HepG2 (cell line): ENCODE measurements around the gene C17orf58. TPM values are rescaled to one million over a fixed set of nuclear protein-coding genes. Genes with fewer than 3 reads are reported as not detected.
"Not testable (repeated sequence)": the region's sequence is repeated elsewhere in the genome, so short reads cannot be mapped to it uniquely, and the experiment has no call there.

Experiments
- ATAC-seq: fragments of 200-7000 bp; cut with Tn5 transposase; 3 replicates; pipeline ENCODE4 v1.9.1; 2020; ENCODE audit warnings: mild to moderate bottlenecking, moderate library complexity
- BruUV-seq: library from RNA; stranded (reverse); fragments of 400-500 nt; replicated peaks from 2 replicates; lab custom pipeline; 2021; lab: Mats Ljungman, UMichigan
- CTCF ChIA-PET: fragments of 300-600 bp; formaldehyde crosslinking; extraction: SDS; loops from one replicate; lab custom pipeline; 2021; ENCODE audit warnings: low total read pairs, inconsistent platforms, low intra/inter-chr PET ratio; lab: Yijun Ruan, JAX
- POLR2A ChIA-PET: fragments of 350-600 bp; sonication (Branson Sonifier 250); formaldehyde crosslinking; loops from one replicate; lab custom pipeline; 2020; ENCODE audit warnings: antibody characterized with exemption, inconsistent platforms; lab: Yijun Ruan, JAX
- DNase-seq: peaks from one replicate; pipeline ENCODE4 v3.0.0-alpha.2; 2015; ENCODE audit warnings: low spot score
- FAIRE-seq: peaks from 3 replicates; lab custom pipeline; 2011; peaks lifted over from hg19 to GRCh38; lab: Jason Lieb, UNC
- H2AFZ ChIP-seq: one replicate; pipeline ENCODE4 v1.6.1; 2011; ENCODE audit warnings: low read length, inconsistent platforms
- H3K27ac ChIP-seq: fragments of 300-600 bp; 3 replicates; pipeline ENCODE4 v1.8.0; 2011; ENCODE audit warnings: mixed run types, mild to moderate bottlenecking, mixed read lengths, low read length, inconsistent platforms; ENCODE audit not compliant: insufficient read depth; ENCODE audit errors: extremely low read length
- H3K27me3 ChIP-seq, 2 experiments: fragments of 200-600 bp in 1 of 2; 2 replicates in 1 of 2; 3 replicates in 1 of 2; pipeline versions ENCODE4 v1.6.0 to v1.8.0; 2011; ENCODE audit warnings: low read length in 2 of 2, mild to moderate bottlenecking in 2 of 2, moderate library complexity in 2 of 2, inconsistent platforms in 1 of 2; ENCODE audit not compliant: insufficient read depth in 2 of 2, control insufficient read depth in 1 of 2
- H3K36me3 ChIP-seq, 2 experiments: fragments of 200-600 bp in 1 of 2; replicated peaks in 1 of 2; 2 replicates in 1 of 2; 3 replicates in 1 of 2; pipeline versions ENCODE4 v1.5.1 to v1.8.0; 2011; ENCODE audit warnings: low read length in 2 of 2, inconsistent platforms in 1 of 2; ENCODE audit not compliant: insufficient read depth in 2 of 2, control insufficient read depth in 1 of 2
- H3K4me1 ChIP-seq: 2 replicates; pipeline ENCODE4 v1.5.1; 2012; ENCODE audit warnings: low read length, inconsistent platforms; ENCODE audit not compliant: insufficient read depth
- H3K4me2 ChIP-seq: 2 replicates; pipeline ENCODE4 v1.6.0; 2011; ENCODE audit warnings: low read depth, low read length, inconsistent platforms
- H3K4me3 ChIP-seq, 3 experiments: fragments of 200-600 bp in 1 of 3; sonication (generic), shearing (Covaris generic) in 1 of 3; replicated peaks in 1 of 3; 2 replicates each; pipeline ENCODE4 v1.5.1; 2011 to 2016; ENCODE audit warnings: low read length in 3 of 3, inconsistent platforms in 2 of 3, low read depth in 2 of 3, mild to moderate bottlenecking in 2 of 3, control low read depth in 1 of 3, mixed read lengths in 1 of 3; ENCODE audit not compliant: insufficient read depth in 1 of 3
- H3K79me2 ChIP-seq: one replicate; pipeline ENCODE4 v1.6.1; 2011; ENCODE audit warnings: low read length, inconsistent platforms; ENCODE audit not compliant: insufficient read depth
- H3K9ac ChIP-seq: 2 replicates; pipeline ENCODE4 v1.6.0; 2011; ENCODE audit warnings: mild to moderate bottlenecking, low read depth, low read length, inconsistent platforms; ENCODE audit not compliant: insufficient read depth
- H3K9me3 ChIP-seq: 2 replicates; pipeline ENCODE4 v1.5.1; 2012; ENCODE audit warnings: mild to moderate bottlenecking, low read length
- H4K20me1 ChIP-seq: 2 replicates; pipeline ENCODE4 v1.6.0; 2011; ENCODE audit warnings: inconsistent platforms, mild to moderate bottlenecking, low read length, moderate library complexity; ENCODE audit not compliant: insufficient read depth
- GABPB1 ChIP-seq: IDR thresholded peaks from 2 replicates; pipeline ENCODE4 v1.6.1; 2016; ENCODE audit warnings: mild to moderate bottlenecking, missing genetic modification reagents, moderate library complexity, missing compliant biosample characterization
- KAT7 ChIP-seq: IDR thresholded peaks from 2 replicates; pipeline ENCODE4 v1.6.1; 2018; ENCODE audit warnings: borderline replicate concordance, missing compliant biosample characterization
- KDM1A ChIP-seq: IDR thresholded peaks from 2 replicates; pipeline ENCODE4 v1.6.1; 2016; ENCODE audit warnings: missing compliant biosample characterization
- PRMT3 ChIP-seq: sonication (generic); formaldehyde crosslinking; IDR thresholded peaks from 2 replicates; pipeline ENCODE4 v1.8.1; 2022; ENCODE audit warnings: low read depth, mild to moderate bottlenecking, moderate library complexity, missing genetic modification reagents, borderline replicate concordance
- SIX4 ChIP-seq: sonication (generic); formaldehyde crosslinking; IDR thresholded peaks from 2 replicates; pipeline ENCODE4 v1.4.0; 2020; ENCODE audit warnings: missing genetic modification reagents
- STAG1 ChIP-seq: sonication (generic); formaldehyde crosslinking; IDR thresholded peaks from 2 replicates; pipeline ENCODE4 v1.4.0; 2020; ENCODE audit warnings: missing genetic modification reagents
- YY1 ChIP-seq: IDR thresholded peaks from 2 replicates; pipeline ENCODE4 v1.6.1; 2011; ENCODE audit warnings: low read length, low read depth, moderate library complexity, mild to moderate bottlenecking; ENCODE audit not compliant: insufficient read depth, insufficient replicate concordance
- ZBTB38 ChIP-seq: sonication (generic); formaldehyde crosslinking; IDR thresholded peaks from 2 replicates; pipeline ENCODE4 v1.5.1; 2020; ENCODE audit warnings: mild to moderate bottlenecking, missing genetic modification reagents
- ZNF770 ChIP-seq: sonication (generic); formaldehyde crosslinking; IDR thresholded peaks from 2 replicates; pipeline ENCODE4 v1.5.0; 2020; ENCODE audit warnings: mild to moderate bottlenecking, missing genetic modification reagents
- WGBS: methylation state at CpG from one replicate; pipeline ENCODE4 v1.1.6; 2017; ENCODE audit warnings: low lambda C conversion rate; 5-methylcytosine and 5-hydroxymethylcytosine counted together
- in situ Hi-C: cut with HindIII; loops from 2 replicates; pipeline ENCODE4 v1.10.0; 2017; ENCODE audit warnings: low pct_unique_long_range_greater_than_20kb; ENCODE audit not compliant: extremely low pct_ligation_motif_present
- intact Hi-C: fragments of 100-400 bp; cut with micrococcal nuclease; formaldehyde crosslinking; loops from one replicate; pipeline ENCODE4 v1.10.0; 2022; ENCODE audit not compliant: unreplicated experiment
- polyA plus RNA-seq, 8 experiments: library from polyadenylated mRNA; depleted of rRNA in 3 of 8; stranded (reverse) in 7 of 8; unstranded in 1 of 8; fragments of >200 nt; fragmentation: Illumina TruSeq in 4 of 8; extraction: Trizol in 4 of 8; gene quantifications; 2 replicates each; pipeline versions ENCODE4 v1.2.1 to v1.2.3, GENCODE V29; 2011 to 2016; ENCODE audit warnings: low read depth in 4 of 8, missing spikeins in 1 of 8, mixed read lengths in 1 of 8; ENCODE audit not compliant: insufficient read depth in 1 of 8
- total RNA-seq, 5 experiments: library from RNA; depleted of rRNA; stranded (reverse); fragments of >200 nt; fragmentation: Illumina TruSeq; extraction: Trizol; gene quantifications; 2 replicates each; pipeline ENCODE4 v1.2.3, GENCODE V29; 2016; ENCODE audit warnings: low read depth in 1 of 5
- TF ChIP-seq, protein P1 (sequence below), 2 experiments: sonication (generic) in 1 of 2; formaldehyde crosslinking in 1 of 2; IDR thresholded peaks; 2 replicates each; pipeline versions ENCODE4 v1.4.0 to v1.6.1; 2018 to 2020; ENCODE audit warnings: missing genetic modification reagents in 2 of 2, borderline replicate concordance in 1 of 2, low read depth in 1 of 2, mild to moderate bottlenecking in 1 of 2, missing biosample characterization in 1 of 2
- TF ChIP-seq, protein P2 (sequence below): sonication (generic); formaldehyde crosslinking; IDR thresholded peaks from 2 replicates; pipeline ENCODE4 v1.5.0; 2020; ENCODE audit warnings: mild to moderate bottlenecking, missing genetic modification reagents, moderate library complexity

Gene C17orf58
- total and polyA plus RNA-seq, 2 of the 13 experiments (the other 11 are each of a cell fraction or from before 2014, with no cell fraction given): 15.6 to 15.8 TPM

GRCh38 chr17:68029512-68030215 is 33.4 kb upstream of the C17orf58 start (continued):
- peak; percentile 39 for TF ChIP-seq YY1
- peak; percentile 98 for TF ChIP-seq SIX4 (CRISPR knock-in tag)
- no peak for TF ChIP-seq PRMT3 (CRISPR knock-in tag)

DNA sequence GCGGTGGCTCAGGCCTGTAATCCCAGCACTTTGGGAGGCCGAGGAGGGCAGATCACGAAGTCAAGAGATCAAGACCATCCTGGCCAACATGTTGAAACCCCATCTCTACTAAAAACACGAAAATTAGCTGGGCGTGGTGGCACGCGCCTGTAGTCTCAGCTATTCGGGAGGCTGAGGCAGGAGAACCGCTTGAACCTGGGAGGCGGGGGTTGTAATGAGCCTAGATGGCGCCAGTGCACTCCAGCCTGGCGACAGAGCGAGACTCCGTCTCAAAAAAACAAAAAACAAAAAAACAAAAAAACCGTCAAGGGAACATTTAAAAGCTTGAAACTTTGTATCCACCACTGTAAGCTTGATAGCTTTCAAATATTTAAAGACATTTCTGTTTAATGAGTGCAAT is 26.3 kb upstream of the C17orf58 start:
- BruUV-seq, ATAC-seq, H3K4me2 ChIP-seq, H4K20me1 ChIP-seq, DNase-seq, H3K27me3 ChIP-seq, H3K79me2 ChIP-seq, H3K4me3 ChIP-seq, CTCF ChIA-PET, FAIRE-seq, H3K27ac ChIP-seq, H3K9me3 ChIP-seq, H3K9ac ChIP-seq, intact Hi-C loops, H3K36me3 ChIP-seq, in situ Hi-C loops, H2AFZ ChIP-seq: not testable (repeated sequence)
- H3K4me1 ChIP-seq: peaks cover 35% of the 10 kb centered on the region
- POLR2A ChIA-PET: interaction anchor here (1.2 kb wide), 1 partner anchor 11 kb away, joined by 3 read pairs; no protein-coding TSS in a partner anchor
- WGBS: 64% methylated on average over 15 of the region's 15 CpGs
- TF ChIP-seq STAG1 (CRISPR knock-in tag) (peak; percentile 34; the same call in 1 of the 2 replicates), ZBTB38 (CRISPR knock-in tag) (peak; percentile 89), GABPB1 (CRISPR knock-in tag) (0 out of 2 replicates have a peak, but pooled peaks have one; percentile 26), KDM1A (0 out of 2 replicates have a peak, but pooled peaks have one; percentile 25), KAT7 (CRISPR knock-in tag) (peak; percentile 62; the same call in 1 of the 2 replicates), ZNF770 (CRISPR knock-in tag) (peak; percentile 92)
- TF ChIP-seq, protein P1, sequence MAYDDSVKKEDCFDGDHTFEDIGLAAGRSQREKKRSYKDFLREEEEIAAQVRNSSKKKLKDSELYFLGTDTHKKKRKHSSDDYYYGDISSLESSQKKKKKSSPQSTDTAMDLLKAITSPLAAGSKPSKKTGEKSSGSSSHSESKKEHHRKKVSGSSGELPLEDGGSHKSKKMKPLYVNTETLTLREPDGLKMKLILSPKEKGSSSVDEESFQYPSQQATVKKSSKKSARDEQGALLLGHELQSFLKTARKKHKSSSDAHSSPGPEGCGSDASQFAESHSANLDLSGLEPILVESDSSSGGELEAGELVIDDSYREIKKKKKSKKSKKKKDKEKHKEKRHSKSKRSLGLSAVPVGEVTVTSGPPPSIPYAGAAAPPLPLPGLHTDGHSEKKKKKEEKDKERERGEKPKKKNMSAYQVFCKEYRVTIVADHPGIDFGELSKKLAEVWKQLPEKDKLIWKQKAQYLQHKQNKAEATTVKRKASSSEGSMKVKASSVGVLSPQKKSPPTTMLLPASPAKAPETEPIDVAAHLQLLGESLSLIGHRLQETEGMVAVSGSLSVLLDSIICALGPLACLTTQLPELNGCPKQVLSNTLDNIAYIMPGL (CRISPR knock-in tag; IDR thresholded peaks at IDR 0.05; ENCODE audit: borderline replicate concordance in 1 of 2, low read depth in 1 of 2): peak in 1 of 2 experiments; percentile 60; a peak in 1 of 4 replicates
- TF ChIP-seq, protein P2, sequence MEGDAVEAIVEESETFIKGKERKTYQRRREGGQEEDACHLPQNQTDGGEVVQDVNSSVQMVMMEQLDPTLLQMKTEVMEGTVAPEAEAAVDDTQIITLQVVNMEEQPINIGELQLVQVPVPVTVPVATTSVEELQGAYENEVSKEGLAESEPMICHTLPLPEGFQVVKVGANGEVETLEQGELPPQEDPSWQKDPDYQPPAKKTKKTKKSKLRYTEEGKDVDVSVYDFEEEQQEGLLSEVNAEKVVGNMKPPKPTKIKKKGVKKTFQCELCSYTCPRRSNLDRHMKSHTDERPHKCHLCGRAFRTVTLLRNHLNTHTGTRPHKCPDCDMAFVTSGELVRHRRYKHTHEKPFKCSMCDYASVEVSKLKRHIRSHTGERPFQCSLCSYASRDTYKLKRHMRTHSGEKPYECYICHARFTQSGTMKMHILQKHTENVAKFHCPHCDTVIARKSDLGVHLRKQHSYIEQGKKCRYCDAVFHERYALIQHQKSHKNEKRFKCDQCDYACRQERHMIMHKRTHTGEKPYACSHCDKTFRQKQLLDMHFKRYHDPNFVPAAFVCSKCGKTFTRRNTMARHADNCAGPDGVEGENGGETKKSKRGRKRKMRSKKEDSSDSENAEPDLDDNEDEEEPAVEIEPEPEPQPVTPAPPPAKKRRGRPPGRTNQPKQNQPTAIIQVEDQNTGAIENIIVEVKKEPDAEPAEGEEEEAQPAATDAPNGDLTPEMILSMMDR: peak; percentile 60
